ENCODE measurements around the gene CAPS2.
A peak's percentile ranks its signal among the peaks of the same experiment; 100 is the strongest.

Gene CAPS2

GRCh38 chr12:75302781-75303180, 27.3 kb downstream of the CAPS2 start:
- FAIRE-seq: no peak

GRCh38 chr12:75302225-75302624, 27.9 kb downstream of the CAPS2 start:
- no peak for FAIRE-seq

GRCh38 chr12:75294797-75295196, 35.3 kb downstream of the CAPS2 start:
- FAIRE-seq: no peak

GRCh38 chr12:75294336-75294735, 35.8 kb downstream of the CAPS2 start:
- FAIRE-seq: no peak

GRCh38 chr12:75291014-75291413, 39.1 kb downstream of the CAPS2 start:
- no peak for FAIRE-seq

- peak; percentile 84 for FAIRE-seq
These were observed 40.4 kb downstream of the CAPS2 start for GRCh38 chr12:75289753-75290152.

GRCh38 chr12:75288860-75289259, 41.3 kb downstream of the CAPS2 start:
- FAIRE-seq: no peak

- no peak for FAIRE-seq
These were observed 54.4 kb downstream of the CAPS2 start for GRCh38 chr12:75275702-75276101.

GRCh38 chr12:75271576-75271975, 58.5 kb downstream of the CAPS2 start:
- FAIRE-seq: no peak

- FAIRE-seq: no peak
These were observed 60.0 kb downstream of the CAPS2 start for GRCh38 chr12:75270157-75270556.

GRCh38 chr12:75269209-75269608, 60.9 kb downstream of the CAPS2 start:
- FAIRE-seq: no peak

- no peak for FAIRE-seq
These were observed 69.8 kb downstream of the CAPS2 start for GRCh38 chr12:75260316-75260715.

GRCh38 chr12:75259143-75259542, 71.0 kb downstream of the CAPS2 start:
- FAIRE-seq: no peak

GRCh38 chr12:75257510-75257909, 72.6 kb downstream of the CAPS2 start:
- no peak for FAIRE-seq

GRCh38 chr12:75245108-75245507, 85.0 kb downstream of the CAPS2 start:
- no peak for FAIRE-seq

- FAIRE-seq: no peak
These were observed 90.1 kb downstream of the CAPS2 start for GRCh38 chr12:75239987-75240386.

- FAIRE-seq: no peak
These were observed 93.9 kb downstream of the CAPS2 start for GRCh38 chr12:75236206-75236605.

GRCh38 chr12:75227132-75227531, 103.0 kb downstream of the CAPS2 start:
- FAIRE-seq: no peak
